ENCODE measurements around the gene MIF. TPM values are rescaled to one million over a fixed set of nuclear protein-coding genes. Genes with fewer than 3 reads are reported as not detected.
A peak's percentile ranks its signal among the peaks of the same experiment; 100 is the strongest.

Gene MIF
- total RNA-seq, 2 experiments from 2014 or later: 1,485 to 1,525 TPM

GRCh38 chr22:23847310-23847920, 46.8 kb upstream of the MIF start:
- Mint-ChIP-seq H3K4me3 (no peak overlapping the region), H3K27me3 (peaks cover 2% of the 10 kb centered on the region), H3K9me3 (no peaks in the 10 kb centered on the region), H3K27ac (no peak overlapping the region), H3K36me3 (ENCODE audit: low read depth) (no peaks in the 10 kb centered on the region), H3K4me1 (ENCODE audit: low read depth) (peaks cover 7% of the 10 kb centered on the region)
- POLR2A ChIA-PET: interaction anchor here (1.1 kb wide), 1 partner anchor 11 kb away, joined by 4 read pairs; no protein-coding TSS in a partner anchor
- CTCF ChIA-PET: interaction anchor here (6.1 kb wide), 1 partner anchor 78 kb away, joined by 48 read pairs; the partner anchor contains the start of gene CHCHD10
- intact Hi-C loops (cut with micrococcal nuclease): loop anchor here (5.0 kb wide), 1 partner anchor 80 kb away; the partner anchor contains the start of gene CHCHD10
- DNase-seq (no peak), ATAC-seq (no peak)
- TF ChIP-seq CTCF (IDR thresholded peaks at IDR 0.05): no peak

GRCh38 chr22:23847991-23848864, 46.0 kb upstream of the MIF start:
- Mint-ChIP-seq H3K27ac (no peak overlapping the region), H3K36me3 (ENCODE audit: low read depth) (no peaks in the 10 kb centered on the region), H3K4me1 (ENCODE audit: low read depth) (peaks cover 7% of the 10 kb centered on the region), H3K4me3 (no peak overlapping the region), H3K9me3 (no peaks in the 10 kb centered on the region), H3K27me3 (peaks cover 2% of the 10 kb centered on the region)
- ATAC-seq (no peak), DNase-seq (no peak)
- POLR2A ChIA-PET: interaction anchor here (1.1 kb wide), 1 partner anchor 12 kb away, joined by 4 read pairs; no protein-coding TSS in a partner anchor
- intact Hi-C loops (cut with micrococcal nuclease): loop anchor here (5.0 kb wide), 1 partner anchor 81 kb away; the partner anchor contains the start of gene CHCHD10
- TF ChIP-seq CTCF (IDR thresholded peaks at IDR 0.05): no peak
- CTCF ChIA-PET: interaction anchor here (2.1 to 6.1 kb wide), 3 partner anchors 10 to 79 kb away, joined by 15 to 49 read pairs (median 48); partner anchors contain the start of genes CHCHD10, MIF and SLC2A11

DNA sequence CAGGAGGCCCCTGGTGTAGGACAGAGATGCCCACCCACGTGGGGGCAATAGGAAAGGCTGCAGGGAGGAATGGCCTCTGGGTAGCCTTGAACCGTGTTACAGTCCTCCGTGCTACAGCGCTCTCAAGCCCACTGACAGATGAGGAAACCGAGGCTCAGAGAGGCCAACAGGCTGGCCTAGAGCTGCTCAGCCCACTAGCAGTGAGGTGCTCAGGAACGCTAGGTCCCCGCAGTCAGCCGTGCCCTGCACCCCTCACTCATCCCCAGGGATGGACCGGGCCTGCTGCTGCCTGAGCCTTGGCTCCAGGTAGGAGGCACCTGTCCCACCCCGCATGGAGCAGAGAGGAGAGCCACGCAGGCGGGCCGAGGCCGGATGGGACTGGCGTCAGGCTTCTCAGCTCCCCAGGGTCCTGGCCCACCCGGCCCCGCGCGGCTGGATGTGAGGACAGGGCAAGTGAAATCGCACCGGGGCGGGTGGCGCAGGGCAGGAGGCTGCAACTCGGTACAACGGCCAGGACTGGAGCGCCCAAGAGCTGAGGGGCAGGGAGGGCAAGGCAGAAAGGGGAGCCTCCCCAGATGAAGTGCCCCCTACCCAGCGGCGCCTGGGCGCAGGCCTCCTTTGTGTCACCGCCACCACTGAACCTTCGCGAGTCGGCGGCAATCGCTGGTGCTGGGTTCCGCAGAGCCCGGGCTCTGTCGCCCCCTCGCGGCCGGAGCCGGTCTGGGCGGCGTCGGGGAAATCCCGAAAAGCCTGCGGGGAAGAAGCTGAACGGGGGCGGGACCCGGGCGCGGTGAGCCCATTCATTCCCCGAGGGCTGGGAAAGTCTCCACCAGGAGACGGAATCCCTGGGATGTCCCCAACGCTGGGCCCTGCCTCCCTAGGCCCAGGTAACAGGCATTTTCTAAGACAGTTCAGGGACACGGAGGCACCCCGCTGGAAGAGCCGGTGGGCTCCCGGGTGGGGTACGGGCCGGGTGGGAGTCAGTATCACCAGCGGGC, 44.9 kb upstream of the MIF start:
- Mint-ChIP-seq H3K4me1 (ENCODE audit: low read depth) (peaks cover 7% of the 10 kb centered on the region), H3K4me3 (no peak overlapping the region), H3K27ac (no peak overlapping the region), H3K27me3 (peaks cover 2% of the 10 kb centered on the region), H3K36me3 (ENCODE audit: low read depth) (no peaks in the 10 kb centered on the region), H3K9me3 (no peaks in the 10 kb centered on the region)
- DNase-seq (peak; percentile 87), ATAC-seq (peak; percentile 92)
- TF ChIP-seq CTCF (IDR thresholded peaks at IDR 0.05): peak; percentile 97
- CTCF ChIA-PET: interaction anchor here (0.6 to 6.1 kb wide), 49 partner anchors 9 to 306 kb away, joined by 3 to 49 read pairs (median 4); partner anchors contain the start of genes CABIN1, CHCHD10, DRICH1 and MIF
- intact Hi-C loops (cut with micrococcal nuclease): loop anchor here (5.0 kb wide), 3 partner anchors 82 to 307 kb away; partner anchors contain the start of gene CHCHD10
- POLR2A ChIA-PET: interaction anchor here (0.8 to 1.3 kb wide), 4 partner anchors 9 to 82 kb away, joined by 3 to 7 read pairs (median 4); partner anchors contain the start of genes CHCHD10 and MIF

GRCh38 chr22:23850136-23850611, 44.0 kb upstream of the MIF start:
- no peaks in the 10 kb centered on the region for H3K36me3 Mint-ChIP-seq (ENCODE audit: low read depth)

More at GRCh38 chr22:23850136-23850611, 44.0 kb upstream of the MIF start:
- ChIA-PET POLR2A (interaction anchor here (0.8 to 1.3 kb wide), 4 partner anchors 9 to 83 kb away, joined by 3 to 7 read pairs (median 4); partner anchors contain the start of genes CHCHD10 and MIF), CTCF (interaction anchor here (0.6 to 6.1 kb wide), 50 partner anchors 8 to 308 kb away, joined by 3 to 49 read pairs (median 4); partner anchors contain the start of genes CABIN1, CHCHD10, DRICH1 and MIF)
- peaks cover 2% of the 10 kb centered on the region for H3K27me3 Mint-ChIP-seq
- no peak for TF ChIP-seq CTCF (IDR thresholded peaks at IDR 0.05)
- ATAC-seq (no peak), DNase-seq (no peak)
- peaks cover 7% of the 10 kb centered on the region for H3K4me1 Mint-ChIP-seq (ENCODE audit: low read depth)
- H3K9me3 Mint-ChIP-seq: no peaks in the 10 kb centered on the region
- intact Hi-C loops (cut with micrococcal nuclease): loop anchor here (5.0 kb wide), 2 partner anchors 223 to 308 kb away; no protein-coding TSS in a partner anchor
- H3K4me3 Mint-ChIP-seq: no peak overlapping the region
- H3K27ac Mint-ChIP-seq: no peak overlapping the region

Measured in activated CD8-positive, alpha-beta T cell treated with anti-CD3 and anti-CD28 coated beads for 36 hours (primary cell).